Measurements from ENCODE around the gene SSR1.
"Not testable (repeated sequence)": the region's sequence is repeated elsewhere in the genome, so short reads cannot be mapped to it uniquely, and the experiment has no call there.

SSR1 gene

GRCh38 chr6:7267466-7268091 is 45.4 kb downstream of the SSR1 start:
- in situ Hi-C loops (cut with HindIII; ENCODE audit: low pct_unique_long_range_greater_than_20kb, low sequenced_read_pairs): no loop called here
- DNase-seq (ENCODE audit: low read depth in 1 of 2, low spot score in 1 of 2): peak; percentile 69 to 72
- TF ChIP-seq JUND (IDR thresholded peaks at IDR 0.05; ENCODE audit: low read depth): no peak

DNA sequence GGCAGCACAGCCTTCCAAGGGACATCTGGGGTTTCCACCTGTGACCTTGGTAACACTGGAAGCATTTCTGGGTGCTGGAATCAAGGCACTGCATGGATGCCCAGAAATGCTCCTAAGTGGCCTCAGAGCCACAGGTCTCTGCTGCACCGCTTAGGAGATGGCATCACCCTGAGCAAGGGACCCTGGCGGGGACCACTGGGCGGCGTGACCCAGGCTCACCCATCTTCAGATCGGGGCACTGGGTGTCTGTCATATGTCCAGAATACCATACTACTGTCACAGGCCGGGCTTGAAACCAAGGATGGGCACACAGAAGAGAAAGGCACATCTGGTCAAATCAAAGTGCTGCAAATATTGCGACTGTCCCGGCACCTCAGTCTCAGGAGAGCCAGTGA is 45.9 kb downstream of the SSR1 start:
- in situ Hi-C loops (cut with HindIII; ENCODE audit: low pct_unique_long_range_greater_than_20kb, low sequenced_read_pairs): no loop called here

GRCh38 chr6:7265385-7265726 is 47.6 kb downstream of the SSR1 start:
- DNase-seq (ENCODE audit: low read depth in 1 of 2, low spot score in 1 of 2); in situ Hi-C loops (cut with HindIII; ENCODE audit: low pct_unique_long_range_greater_than_20kb, low sequenced_read_pairs): not testable (repeated sequence)

More for the DNA sequence above, 45.9 kb downstream of the SSR1 start:
- TF ChIP-seq JUND (IDR thresholded peaks at IDR 0.05; ENCODE audit: low read depth): no peak
- no peak for DNase-seq (ENCODE audit: low read depth in 1 of 2, low spot score in 1 of 2)

GRCh38 chr6:7264686-7265384 is 48.2 kb downstream of the SSR1 start:
- in situ Hi-C loops (cut with HindIII; ENCODE audit: low pct_unique_long_range_greater_than_20kb, low sequenced_read_pairs): no loop called here
- no peak for DNase-seq (ENCODE audit: low read depth in 1 of 2, low spot score in 1 of 2)
- TF ChIP-seq JUND (IDR thresholded peaks at IDR 0.05; ENCODE audit: low read depth): no peak

- no peak for TF ChIP-seq JUND (IDR thresholded peaks at IDR 0.05; ENCODE audit: low read depth)
- in situ Hi-C loops (cut with HindIII; ENCODE audit: low pct_unique_long_range_greater_than_20kb, low sequenced_read_pairs): no loop called here
- no peak for DNase-seq (ENCODE audit: low read depth in 1 of 2, low spot score in 1 of 2)
Observed at GRCh38 chr6:7264041-7264440, 49.0 kb downstream of the SSR1 start.

- DNase-seq (ENCODE audit: low read depth in 1 of 2, low spot score in 1 of 2); in situ Hi-C loops (cut with HindIII; ENCODE audit: low pct_unique_long_range_greater_than_20kb, low sequenced_read_pairs): not testable (repeated sequence)
Observed at GRCh38 chr6:7263519-7263805, 49.5 kb downstream of the SSR1 start.

- no peak for TF ChIP-seq JUND (IDR thresholded peaks at IDR 0.05; ENCODE audit: low read depth)
- no peak for DNase-seq (ENCODE audit: low read depth in 1 of 2, low spot score in 1 of 2)
- in situ Hi-C loops (cut with HindIII; ENCODE audit: low pct_unique_long_range_greater_than_20kb, low sequenced_read_pairs): no loop called here
Observed at GRCh38 chr6:7262746-7263518, 50.1 kb downstream of the SSR1 start.

DNA sequence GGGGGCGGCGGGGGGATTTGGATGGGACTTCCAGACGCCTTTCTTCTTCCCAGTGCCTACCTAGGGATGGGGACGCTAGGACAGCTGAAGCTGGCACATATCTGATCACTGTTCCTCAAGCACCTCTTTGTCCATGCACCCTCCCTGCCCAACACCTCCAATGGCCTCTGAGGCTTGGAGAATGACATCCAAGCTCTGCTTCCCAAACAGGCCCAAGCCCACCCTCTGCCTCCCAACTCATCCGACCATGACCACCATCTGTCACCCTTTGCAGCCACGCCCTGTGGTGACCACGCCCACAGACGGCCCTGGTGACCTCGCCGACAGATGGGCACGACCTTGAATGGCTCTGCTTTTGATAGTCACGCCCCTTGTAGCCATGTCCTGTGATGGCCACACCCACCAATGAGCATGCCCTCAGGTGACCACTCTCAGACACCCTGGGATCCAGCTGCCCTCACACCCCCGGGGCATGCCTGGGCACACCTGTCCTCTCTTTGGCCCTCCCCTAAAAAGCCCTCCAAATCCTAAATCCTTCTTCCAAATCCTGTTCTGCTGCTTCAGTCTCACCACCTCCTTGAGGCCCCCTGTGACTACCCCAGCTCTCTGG is 51.0 kb downstream of the SSR1 start:
- DNase-seq (ENCODE audit: low read depth in 1 of 2, low spot score in 1 of 2): peak in 1 of 2 experiments; percentile 41
- in situ Hi-C loops (cut with HindIII; ENCODE audit: low pct_unique_long_range_greater_than_20kb, low sequenced_read_pairs): no loop called here
- no peak for TF ChIP-seq JUND (IDR thresholded peaks at IDR 0.05; ENCODE audit: low read depth)

- in situ Hi-C loops (cut with HindIII; ENCODE audit: low pct_unique_long_range_greater_than_20kb, low sequenced_read_pairs): no loop called here
- TF ChIP-seq JUND (IDR thresholded peaks at IDR 0.05; ENCODE audit: low read depth): no peak
- DNase-seq (ENCODE audit: low read depth in 1 of 2, low spot score in 1 of 2): peak; percentile 96 to 97
Observed at GRCh38 chr6:7261032-7261841, 51.8 kb downstream of the SSR1 start.

DNA sequence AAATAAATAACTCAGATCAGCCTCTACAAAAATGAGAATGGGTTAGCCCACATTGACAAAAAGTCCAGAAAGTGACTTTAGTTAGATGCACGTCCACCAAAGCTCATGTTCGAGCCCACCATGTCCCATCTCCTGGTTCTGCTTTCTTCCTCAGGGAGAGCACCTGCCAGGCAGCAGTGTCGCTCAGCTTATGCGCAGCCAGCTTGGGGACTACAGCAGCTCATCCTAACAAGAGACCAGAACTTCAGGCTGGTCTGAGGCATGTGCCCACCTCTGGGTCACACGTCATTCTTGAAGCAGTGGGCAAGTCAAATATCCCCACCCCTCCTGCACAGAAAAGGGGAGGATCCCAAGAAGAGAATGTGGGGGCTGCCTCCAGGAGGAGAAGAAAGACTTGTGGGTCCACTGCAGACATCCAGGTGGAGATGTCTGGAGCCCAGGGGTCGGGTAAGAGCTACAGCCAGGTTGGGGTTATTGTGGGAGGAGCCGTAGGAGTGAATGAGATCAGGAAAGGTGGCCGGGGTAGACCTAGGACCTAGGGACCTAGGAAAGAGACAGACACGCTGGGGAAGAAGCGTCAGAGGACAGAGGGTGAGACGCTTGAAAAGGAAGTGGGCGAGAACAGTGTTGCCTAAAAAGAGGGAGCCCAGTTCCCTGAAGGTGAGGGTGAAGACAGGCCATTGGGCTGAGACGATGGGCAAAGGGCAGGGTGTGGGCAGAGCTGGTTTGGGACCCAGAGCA is 52.5 kb downstream of the SSR1 start:
- in situ Hi-C loops (cut with HindIII; ENCODE audit: low pct_unique_long_range_greater_than_20kb, low sequenced_read_pairs): no loop called here
- DNase-seq (ENCODE audit: low read depth in 1 of 2, low spot score in 1 of 2): no peak
- TF ChIP-seq JUND (IDR thresholded peaks at IDR 0.05; ENCODE audit: low read depth): no peak

DNA sequence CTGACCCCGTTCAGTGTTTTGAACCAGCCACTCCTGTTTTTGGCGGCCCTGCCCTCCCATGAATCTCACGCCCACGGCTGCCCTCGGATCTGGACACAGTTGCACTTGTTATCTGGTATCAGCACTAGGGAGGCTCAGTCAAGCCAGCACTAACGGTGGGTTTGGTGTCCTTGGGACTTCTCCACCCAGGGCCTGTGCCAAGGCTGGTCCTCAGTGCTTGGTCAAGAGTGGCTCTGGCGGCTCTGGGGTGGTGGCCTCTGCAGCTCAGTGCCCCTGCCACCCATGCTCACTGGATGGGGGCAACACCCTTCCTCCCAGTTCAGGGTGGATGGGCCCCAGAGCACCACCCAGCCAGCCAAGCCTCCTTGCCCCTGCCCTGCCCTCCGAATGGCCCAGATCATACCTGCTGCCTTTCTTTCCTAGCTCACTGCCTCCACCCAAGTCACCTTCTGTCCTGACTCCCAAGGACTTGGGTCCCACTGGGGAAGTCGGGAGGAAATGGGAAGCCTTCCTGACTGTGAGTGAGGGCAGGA is 54.7 kb downstream of the SSR1 start:
- no peak for TF ChIP-seq JUND (IDR thresholded peaks at IDR 0.05; ENCODE audit: low read depth)
- in situ Hi-C loops (cut with HindIII; ENCODE audit: low pct_unique_long_range_greater_than_20kb, low sequenced_read_pairs): no loop called here
- DNase-seq (ENCODE audit: low read depth in 1 of 2, low spot score in 1 of 2): no peak
